ENCODE measurements around the gene FAM117B. TPM values are rescaled to one million over a fixed set of nuclear protein-coding genes. Genes with fewer than 3 reads are reported as not detected.

FAM117B gene
- total and polyA plus RNA-seq, 12 donors, result 0.49 to 3.9 (median 2.3) TPM

DNA sequence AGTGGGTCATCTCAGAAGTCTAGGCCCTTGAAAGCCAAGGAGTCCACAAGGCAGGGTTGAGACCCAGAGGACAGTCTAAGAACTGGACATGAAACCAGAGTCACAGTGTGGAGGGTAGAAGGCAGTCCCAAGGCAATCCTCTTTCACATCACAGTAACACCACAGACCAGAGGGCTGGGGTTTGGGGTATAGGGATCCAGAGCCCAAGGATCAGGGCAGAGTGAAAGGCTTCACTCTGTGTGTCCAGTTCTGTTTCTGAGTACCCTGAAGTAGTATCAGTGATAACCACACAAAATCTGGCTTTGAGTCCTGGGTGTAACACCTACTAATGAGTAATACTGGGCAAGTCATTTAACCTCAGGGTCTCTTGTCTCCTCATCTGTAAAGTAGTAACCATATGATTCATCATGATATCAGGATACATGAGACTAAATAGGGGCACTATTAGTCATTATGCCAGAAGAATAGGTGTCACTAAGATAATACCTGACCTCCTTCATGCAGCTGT is 145.8 kb downstream of the FAM117B start:
- DNase-seq (no peak), ATAC-seq (no peak)
- Histone ChIP-seq H3K36me3 (peaks cover 0 to 72% (median 7%) of the 10 kb centered on the region in 9 donors), H3K27me3 (no peaks in the 10 kb centered on the region), H3K4me1 (no peaks in the 10 kb centered on the region), H3K4me3 (no peak overlapping the region), H3K27ac (no peak overlapping the region), H3K9me3 (no peaks in the 10 kb centered on the region)
- TF ChIP-seq, protein P1, sequence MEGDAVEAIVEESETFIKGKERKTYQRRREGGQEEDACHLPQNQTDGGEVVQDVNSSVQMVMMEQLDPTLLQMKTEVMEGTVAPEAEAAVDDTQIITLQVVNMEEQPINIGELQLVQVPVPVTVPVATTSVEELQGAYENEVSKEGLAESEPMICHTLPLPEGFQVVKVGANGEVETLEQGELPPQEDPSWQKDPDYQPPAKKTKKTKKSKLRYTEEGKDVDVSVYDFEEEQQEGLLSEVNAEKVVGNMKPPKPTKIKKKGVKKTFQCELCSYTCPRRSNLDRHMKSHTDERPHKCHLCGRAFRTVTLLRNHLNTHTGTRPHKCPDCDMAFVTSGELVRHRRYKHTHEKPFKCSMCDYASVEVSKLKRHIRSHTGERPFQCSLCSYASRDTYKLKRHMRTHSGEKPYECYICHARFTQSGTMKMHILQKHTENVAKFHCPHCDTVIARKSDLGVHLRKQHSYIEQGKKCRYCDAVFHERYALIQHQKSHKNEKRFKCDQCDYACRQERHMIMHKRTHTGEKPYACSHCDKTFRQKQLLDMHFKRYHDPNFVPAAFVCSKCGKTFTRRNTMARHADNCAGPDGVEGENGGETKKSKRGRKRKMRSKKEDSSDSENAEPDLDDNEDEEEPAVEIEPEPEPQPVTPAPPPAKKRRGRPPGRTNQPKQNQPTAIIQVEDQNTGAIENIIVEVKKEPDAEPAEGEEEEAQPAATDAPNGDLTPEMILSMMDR (IDR thresholded peaks at IDR 0.05), result no peak
- intact Hi-C loops (cut with DNase I), result no loop called here

GRCh38 chr2:202782940-202783558 is 148.3 kb downstream of the FAM117B start:
- H3K27ac ChIP-seq, result no peak overlapping the region
- WGBS, 2 donors, result 75 to 83% methylated on average over 3 of the region's 3 CpGs
- no peak for ATAC-seq

GRCh38 chr2:202786842-202787241 is 152.1 kb downstream of the FAM117B start:
- peaks cover 0 to 60% (median 10%) of the 10 kb centered on the region in 9 donors for H3K36me3 ChIP-seq
- WGBS, 2 donors, result 72 to 80% methylated on average over 2 of the region's 2 CpGs
- TF ChIP-seq, protein P1 (IDR thresholded peaks at IDR 0.05), result no peak

More at GRCh38 chr2:202782940-202783558, 148.3 kb downstream of the FAM117B start:
- no peaks in the 10 kb centered on the region for H3K27me3 ChIP-seq
- TF ChIP-seq, protein P1 (IDR thresholded peaks at IDR 0.05), result no peak
- intact Hi-C loops (cut with DNase I), result no loop called here
- no peak overlapping the region for H3K4me3 ChIP-seq
- peaks cover 0 to 83% (median 10%) of the 10 kb centered on the region in 9 donors for H3K36me3 ChIP-seq
- no peak for DNase-seq
- H3K9me3 ChIP-seq, result no peaks in the 10 kb centered on the region
- no peaks in the 10 kb centered on the region for H3K4me1 ChIP-seq

GRCh38 chr2:202790676-202791075 is 155.9 kb downstream of the FAM117B start:
- no peaks in the 10 kb centered on the region for H3K27me3 ChIP-seq
- no peak overlapping the region for H3K4me3 ChIP-seq
- no peak overlapping the region for H3K27ac ChIP-seq
- H3K9me3 ChIP-seq, result no peaks in the 10 kb centered on the region
- WGBS, 2 donors, result 96 to 97% methylated on average over 2 of the region's 2 CpGs
- ATAC-seq (no peak), DNase-seq (no peak)
- peaks cover 0 to 32% (median 2%) of the 10 kb centered on the region in 9 donors for H3K36me3 ChIP-seq
- intact Hi-C loops (cut with DNase I), result loop anchor here in 1 of 10 donors (10.0 kb wide), 1 partner anchor 74 kb away; no protein-coding TSS in a partner anchor
- no peaks in the 10 kb centered on the region for H3K4me1 ChIP-seq
- TF ChIP-seq, protein P1 (IDR thresholded peaks at IDR 0.05), result no peak

More at GRCh38 chr2:202786842-202787241, 152.1 kb downstream of the FAM117B start:
- Histone ChIP-seq H3K27me3 (no peaks in the 10 kb centered on the region), H3K4me3 (no peak overlapping the region), H3K9me3 (no peaks in the 10 kb centered on the region), H3K27ac (no peak overlapping the region), H3K4me1 (no peaks in the 10 kb centered on the region)
- intact Hi-C loops (cut with DNase I), result no loop called here
- no peak for ATAC-seq
- no peak for DNase-seq

Measured in heart right ventricle (tissue), 16 donors.